IMR-90 (cell line): Measurements from ENCODE around the gene ZZZ3. TPM values are rescaled to one million over a fixed set of nuclear protein-coding genes. Genes with fewer than 3 reads are reported as not detected.

Source experiments
- ATAC-seq: fragments of 200-7000 bp; cut with Tn5 transposase; 2 replicates; pipeline ENCODE4 v1.9.1; 2020; ENCODE audit warnings: low read depth, mild to moderate bottlenecking, moderate library complexity
- BruUV-seq: library from RNA; stranded (reverse); fragments of 400-500 nt; replicated peaks from 2 replicates; lab custom pipeline; 2021; lab: Mats Ljungman, UMichigan
- CTCF ChIA-PET: fragments of 300-600 bp; formaldehyde crosslinking; extraction: SDS; loops from one replicate; lab custom pipeline; 2021; ENCODE audit warnings: antibody characterized with exemption; lab: Yijun Ruan, JAX
- POLR2A ChIA-PET: fragments of 300-600 bp; sonication (Branson Sonifier 250); formaldehyde crosslinking; loops from one replicate; lab custom pipeline; 2022; ENCODE audit warnings: antibody characterized with exemption; ENCODE audit not compliant: unreplicated experiment; lab: Charles Lee
- DNase-seq: peaks from one replicate; pipeline ENCODE4 v3.0.0; 2013
- H2AFZ ChIP-seq: replicated peaks from 2 replicates; pipeline ENCODE3; 2013; ENCODE audit warnings: low read length, mild to moderate bottlenecking; ENCODE audit not compliant: poor library complexity
- H2AK5ac ChIP-seq: 2 replicates; pipeline ENCODE4 v1.6.1; 2013; ENCODE audit warnings: low read depth, low read length, inconsistent platforms
- H2AK9ac ChIP-seq: replicated peaks from 2 replicates; pipeline ENCODE3; 2013; ENCODE audit warnings: mild to moderate bottlenecking, low read depth, low read length, moderate library complexity; ENCODE audit not compliant: poor library complexity
- H2BK120ac ChIP-seq: 2 replicates; pipeline ENCODE4 v1.6.1; 2013; ENCODE audit warnings: low read depth, low read length, inconsistent platforms
- H2BK15ac ChIP-seq: 3 replicates; pipeline ENCODE4 v1.6.1; 2013; ENCODE audit warnings: low read depth, low read length, inconsistent platforms
- H2BK20ac ChIP-seq: 2 replicates; pipeline ENCODE4 v1.6.1; 2013; ENCODE audit warnings: low read depth, mild to moderate bottlenecking, inconsistent platforms, low read length, moderate library complexity
- H2BK5ac ChIP-seq: 2 replicates; pipeline ENCODE4 v1.6.1; 2013; ENCODE audit warnings: mild to moderate bottlenecking, low read depth, low read length, inconsistent platforms; ENCODE audit not compliant: poor library complexity, severe bottlenecking
- H3K14ac ChIP-seq: replicated peaks from 2 replicates; pipeline ENCODE4 v1.6.1; 2013; ENCODE audit warnings: low read depth, low read length, inconsistent platforms
- H3K18ac ChIP-seq: 2 replicates; pipeline ENCODE4 v1.6.1; 2013; ENCODE audit warnings: low read depth, low read length, control low read depth
- H3K23ac ChIP-seq: 2 replicates; pipeline ENCODE4 v1.6.1; 2013; ENCODE audit warnings: low read depth, low read length, inconsistent platforms
- H3K27ac ChIP-seq: 2 replicates; pipeline ENCODE4 v1.5.1; 2013; ENCODE audit warnings: mild to moderate bottlenecking, control low read depth, low read length; ENCODE audit not compliant: insufficient read depth
- H3K27me3 ChIP-seq: 2 replicates; pipeline ENCODE4 v1.6.1; 2013; ENCODE audit warnings: low read length; ENCODE audit not compliant: control insufficient read depth, insufficient read depth
- H3K36me3 ChIP-seq: 2 replicates; pipeline ENCODE4 v1.6.1; 2013; ENCODE audit warnings: low read length, mixed read lengths; ENCODE audit not compliant: control insufficient read depth, insufficient read depth
- H3K4ac ChIP-seq: 2 replicates; pipeline ENCODE4 v1.6.1; 2013; ENCODE audit warnings: low read depth, low read length, inconsistent platforms
- H3K4me1 ChIP-seq: 2 replicates; pipeline ENCODE4 v1.6.1; 2013; ENCODE audit warnings: low read length, mixed read lengths; ENCODE audit not compliant: control insufficient read depth, insufficient read depth
- H3K4me2 ChIP-seq: 2 replicates; pipeline ENCODE4 v1.6.1; 2013; ENCODE audit warnings: low read depth, mild to moderate bottlenecking, control low read depth, low read length, moderate library complexity
- H3K4me3 ChIP-seq: 2 replicates; pipeline ENCODE4 v1.5.1; 2013; ENCODE audit warnings: low read depth, mild to moderate bottlenecking, control low read depth, low read length, moderate library complexity; ENCODE audit not compliant: insufficient read depth
- H3K56ac ChIP-seq: 2 replicates; pipeline ENCODE4 v1.6.1; 2013; ENCODE audit warnings: low read length, inconsistent platforms; ENCODE audit not compliant: insufficient read depth; ENCODE audit errors: extremely low read depth
- H3K79me1 ChIP-seq, 2 experiments: 2 replicates each; pipeline ENCODE4 v1.6.1; 2013; ENCODE audit warnings: low read length in 2 of 2, inconsistent platforms in 1 of 2, low read depth in 1 of 2
- H3K9ac ChIP-seq: 2 replicates; pipeline ENCODE4 v1.6.1; 2013; ENCODE audit warnings: low read depth, low read length, control low read depth
- H3K9me1 ChIP-seq: 2 replicates; pipeline ENCODE4 v1.6.1; 2013; ENCODE audit warnings: low read length, inconsistent platforms; ENCODE audit not compliant: insufficient read depth
- H3K9me3 ChIP-seq: 2 replicates; pipeline ENCODE4 v1.6.1; 2013; ENCODE audit warnings: low read length; ENCODE audit not compliant: control insufficient read depth, insufficient read depth
- H4K20me1 ChIP-seq: 2 replicates; pipeline ENCODE4 v1.6.1; 2013; ENCODE audit warnings: low read length, inconsistent platforms; ENCODE audit not compliant: insufficient read depth
- H4K5ac ChIP-seq: 2 replicates; pipeline ENCODE4 v1.6.1; 2013; ENCODE audit warnings: mild to moderate bottlenecking, low read depth, low read length, control low read depth
- H4K8ac ChIP-seq, 2 experiments: 2 replicates each; pipeline ENCODE4 v1.6.1; 2013; ENCODE audit warnings: low read depth in 2 of 2, low read length in 2 of 2, control low read depth in 1 of 2, inconsistent platforms in 1 of 2
- H4K91ac ChIP-seq: 2 replicates; pipeline ENCODE4 v1.6.1; 2013; ENCODE audit warnings: low read depth, low read length, inconsistent platforms; ENCODE audit not compliant: insufficient read depth
- BHLHE40 ChIP-seq: fragments of 150-350 bp; IDR thresholded peaks from 2 replicates; pipeline ENCODE4 v1.6.1; 2016; ENCODE audit warnings: mild to moderate bottlenecking, low read depth, low read length
- CEBPB ChIP-seq: IDR thresholded peaks from 2 replicates; pipeline ENCODE4 v1.6.1; 2012; ENCODE audit warnings: low read depth, low read length, improper control_type of control experiment
- CHD1 ChIP-seq: IDR thresholded peaks from 2 replicates; pipeline ENCODE4 v1.6.1; 2012; ENCODE audit warnings: low read depth, low read length, improper control_type of control experiment
- CTCF ChIP-seq: conservative IDR thresholded peaks from 2 replicates; pipeline ENCODE4 v1.5.1; 2012; ENCODE audit warnings: mild to moderate bottlenecking, low read depth, low read length, improper control_type of control experiment
- ELK1 ChIP-seq: fragments of 150-350 bp; IDR thresholded peaks from 2 replicates; pipeline ENCODE4 v1.6.1; 2016; ENCODE audit warnings: low read depth, mild to moderate bottlenecking, low read length, moderate library complexity, borderline replicate concordance
- FOS ChIP-seq: fragments of 150-350 bp; IDR thresholded peaks from 2 replicates; pipeline ENCODE4 v1.6.1; 2016; ENCODE audit warnings: low read depth, low read length
- MAFK ChIP-seq: IDR thresholded peaks from 2 replicates; pipeline ENCODE4 v1.6.1; 2012; ENCODE audit warnings: low read depth, low read length, improper control_type of control experiment
- MAZ ChIP-seq: IDR thresholded peaks from 2 replicates; pipeline ENCODE4 v1.6.1; 2012; ENCODE audit warnings: low read depth, mild to moderate bottlenecking, low read length, improper control_type of control experiment, moderate library complexity, borderline replicate concordance
- MXI1 ChIP-seq: IDR thresholded peaks from 2 replicates; pipeline ENCODE4 v1.6.1; 2012; ENCODE audit warnings: low read depth, mild to moderate bottlenecking, low read length, moderate library complexity, borderline replicate concordance
- NFE2L2 ChIP-seq: fragments of 150-350 bp; IDR thresholded peaks from 2 replicates; pipeline ENCODE4 v1.6.1; 2016; ENCODE audit warnings: low read depth, mild to moderate bottlenecking, low read length
- POLR2A ChIP-seq: IDR thresholded peaks from 2 replicates; pipeline ENCODE4 v1.6.1; 2012; ENCODE audit warnings: mild to moderate bottlenecking, low read depth, low read length
- RAD21 ChIP-seq: IDR thresholded peaks from 2 replicates; pipeline ENCODE4 v1.6.1; 2012; ENCODE audit warnings: low read length, improper control_type of control experiment
- RCOR1 ChIP-seq: IDR thresholded peaks from 2 replicates; pipeline ENCODE4 v1.6.1; 2012; ENCODE audit warnings: mild to moderate bottlenecking, low read length, improper control_type of control experiment; ENCODE audit not compliant: insufficient replicate concordance
- RFX5 ChIP-seq: IDR thresholded peaks from 2 replicates; pipeline ENCODE4 v1.8.0; 2012; ENCODE audit warnings: low read depth, mild to moderate bottlenecking, low read length, moderate library complexity
- SMC3 ChIP-seq: fragments of 150-350 bp; IDR thresholded peaks from 2 replicates; pipeline ENCODE4 v1.6.1; 2016; ENCODE audit warnings: low read depth, mild to moderate bottlenecking, antibody characterized with exemption, low read length, moderate library complexity
- USF2 ChIP-seq: fragments of 150-350 bp; IDR thresholded peaks from 2 replicates; pipeline ENCODE4 v1.6.1; 2017; ENCODE audit warnings: mild to moderate bottlenecking, antibody characterized with exemption, low read length, low read depth
- WGBS, 2 experiments: methylation state at CpG; one replicate each; pipeline versions ENCODE4 v1.1.5 to v1.1.7; 2013; ENCODE audit warnings: missing lambda C conversion rate in 2 of 2; ENCODE audit not compliant: insufficient read length in 1 of 2; ENCODE audit errors: extremely low coverage in 2 of 2; 5-methylcytosine and 5-hydroxymethylcytosine counted together
- dilution Hi-C: fragments of 300-500 bp; cut with HindIII; formaldehyde crosslinking; loops from one replicate; pipeline ENCODE4 v1.14.3; 2018; ENCODE audit warnings: low sequenced_read_pairs; ENCODE audit not compliant: unreplicated experiment
- in situ Hi-C: fragments of 300-500 bp; cut with MboI; formaldehyde crosslinking; loops from 3 replicates; pipeline ENCODE4 v1.14.3; 2019; ENCODE audit warnings: low sequenced_read_pairs, inconsistent platforms, mixed read lengths
- intact Hi-C: fragments of 100-400 bp; cut with micrococcal nuclease; formaldehyde crosslinking; loops from 2 replicates; pipeline ENCODE4 v1.10.0; 2022
- polyA plus RNA-seq, 3 experiments: library from polyadenylated mRNA; depleted of rRNA; stranded (reverse); fragments of >200 nt; gene quantifications; 2 replicates each; pipeline ENCODE4 v1.2.3, GENCODE V29; 2012; ENCODE audit warnings: low replicate concordance in 1 of 3
- total RNA-seq: library from RNA; depleted of rRNA; stranded (reverse); fragments of >200 nt; gene quantifications from 2 replicates; pipeline ENCODE4 v1.2.3, GENCODE V29; 2012

Gene ZZZ3
- total and polyA plus RNA-seq, 2 of the 4 experiments (the other 2 are of a cell fraction) = 14.2 to 66.3 TPM

GRCh38 chr1:77642196-77642595 is 40.3 kb downstream of the ZZZ3 start:
- no peak overlapping the region for H2BK5ac ChIP-seq
- H3K4me3 ChIP-seq = no peak overlapping the region
- H2BK20ac ChIP-seq = no peak overlapping the region
- no peak overlapping the region for H3K9ac ChIP-seq
- DNase-seq (peak; percentile 38), ATAC-seq (0 out of 2 replicates have a peak, but pooled peaks have one; percentile 21)
- H3K23ac ChIP-seq = no peak overlapping the region
- in situ Hi-C loops (no loop called here), dilution Hi-C loops (no loop called here), intact Hi-C loops (no loop called here)
- POLR2A ChIA-PET = no interaction called here
- H4K5ac ChIP-seq = no peak overlapping the region
- H4K20me1 ChIP-seq = peaks cover 14% of the 10 kb centered on the region
- H3K4me2 ChIP-seq = no peak overlapping the region
- peaks cover 30 to 62% of the 10 kb centered on the region in 2 experiments for H3K79me1 ChIP-seq
- H3K18ac ChIP-seq = no peak overlapping the region
- no peak overlapping the region for H4K91ac ChIP-seq
- H2AK5ac ChIP-seq = no peak overlapping the region
- no peak overlapping the region for H3K56ac ChIP-seq
- no peaks in the 10 kb centered on the region for H3K27me3 ChIP-seq
- H3K27ac ChIP-seq = no peak overlapping the region
- no peaks in the 10 kb centered on the region for H3K9me3 ChIP-seq
- H4K8ac ChIP-seq = no peak overlapping the region
- H3K14ac ChIP-seq = no peak overlapping the region
- no CpG with 5 or more reads among the region's 5 CpGs for WGBS, 2 experiments
- no peak overlapping the region for H3K4ac ChIP-seq
- peaks cover 3% of the 10 kb centered on the region; the same call in 1 of the 2 replicates for H3K9me1 ChIP-seq
- no peak overlapping the region for H2BK15ac ChIP-seq
- CTCF ChIA-PET = no interaction called here
- no TSS peak for BruUV-seq
- H3K36me3 ChIP-seq = peaks cover 7% of the 10 kb centered on the region
- H2AK9ac ChIP-seq = no peak overlapping the region
- H3K4me1 ChIP-seq = peaks cover 2% of the 10 kb centered on the region; the same call in 1 of the 2 replicates
- TF ChIP-seq MXI1 (no peak), RCOR1 (no peak), NFE2L2 (no peak), RAD21 (no peak), USF2 (no peak), CHD1 (no peak), SMC3 (no peak), MAZ (no peak), MAFK (no peak), POLR2A (no peak), FOS (no peak), ELK1 (no peak), RFX5 (no peak), CTCF (no peak), BHLHE40 (no peak), CEBPB (no peak; the same call in 1 of the 2 replicates)
- no peak overlapping the region for H2AFZ ChIP-seq
- no peak overlapping the region for H2BK120ac ChIP-seq
